Measurements from ENCODE around the gene GCSH.
"Not testable (repeated sequence)": the region's sequence is repeated elsewhere in the genome, so short reads cannot be mapped to it uniquely, and the experiment has no call there.

GCSH gene

GRCh38 chr16:81095953-81096714 is at the start of gene GCSH:
GCSH (minus strand) TSS chr16:81096395; CDS start chr16:81096278, 117 bp downstream.
- peak; percentile 85 for DNase-seq (ENCODE audit: low read depth)

- DNase-seq (ENCODE audit: low read depth) = no peak
Observed at GRCh38 chr16:81143921-81144471, 47.8 kb upstream of the GCSH start.

- DNase-seq (ENCODE audit: low read depth) = no peak
Observed at GRCh38 chr16:81142864-81143263, 46.7 kb upstream of the GCSH start.

- no peak for DNase-seq (ENCODE audit: low read depth)
Observed at GRCh38 chr16:81140930-81141780, 45.0 kb upstream of the GCSH start.

- DNase-seq (ENCODE audit: low read depth) = no peak
Observed at GRCh38 chr16:81138831-81139557, 42.8 kb upstream of the GCSH start.

GRCh38 chr16:81137754-81138153 is 41.6 kb upstream of the GCSH start:
- DNase-seq (ENCODE audit: low read depth) = no peak

GRCh38 chr16:81136390-81137335 is 40.5 kb upstream of the GCSH start:
- DNase-seq (ENCODE audit: low read depth) = peak; percentile 17

- DNase-seq (ENCODE audit: low read depth) = no peak
Observed at GRCh38 chr16:81130126-81130525, 33.9 kb upstream of the GCSH start.

GRCh38 chr16:81128726-81129524 is 32.7 kb upstream of the GCSH start:
- DNase-seq (ENCODE audit: low read depth) = no peak

GRCh38 chr16:81127051-81127450 is 30.9 kb upstream of the GCSH start:
- peak; percentile 65 for DNase-seq (ENCODE audit: low read depth)

GRCh38 chr16:81123092-81123852 is 27.1 kb upstream of the GCSH start:
- DNase-seq (ENCODE audit: low read depth) = no peak

GRCh38 chr16:81121474-81121990 is 25.3 kb upstream of the GCSH start:
- no peak for DNase-seq (ENCODE audit: low read depth)

GRCh38 chr16:81117436-81117835 is 21.2 kb upstream of the GCSH start:
- DNase-seq (ENCODE audit: low read depth) = no peak

GRCh38 chr16:81116285-81116684 is 20.1 kb upstream of the GCSH start:
- DNase-seq (ENCODE audit: low read depth) = no peak

GRCh38 chr16:81112453-81112852 is 16.3 kb upstream of the GCSH start:
- no peak for DNase-seq (ENCODE audit: low read depth)

- not testable (repeated sequence) for DNase-seq (ENCODE audit: low read depth)
Observed at GRCh38 chr16:81109274-81109673, 13.1 kb upstream of the GCSH start.

- DNase-seq (ENCODE audit: low read depth) = no peak
Observed at GRCh38 chr16:81107511-81107910, 11.3 kb upstream of the GCSH start.

- no peak for DNase-seq (ENCODE audit: low read depth)
Observed at GRCh38 chr16:81106826-81107503, 10.8 kb upstream of the GCSH start.

GRCh38 chr16:81105946-81106345 is 9.8 kb upstream of the GCSH start:
- DNase-seq (ENCODE audit: low read depth) = no peak
